PC-9 (cell line): ENCODE data around the gene USHBP1.

ENCODE experiments used
- EZH2 ChIP-seq: fragments of 200-600 bp; sonication (generic); IDR thresholded peaks from 2 replicates; pipeline ENCODE4 v1.8.0; 2017; ENCODE audit warnings: antibody characterized with exemption, low read depth
- TF ChIP-seq, protein P1 (sequence below): fragments of 200-600 bp; sonication (generic); conservative IDR thresholded peaks from 2 replicates; pipeline ENCODE4 v1.6.1; 2017; ENCODE audit warnings: mixed run types, antibody characterized with exemption, mild to moderate bottlenecking, moderate library complexity

GRCh38 chr19:17220207-17220758 is 44.3 kb downstream of the USHBP1 start:
- TF ChIP-seq, protein P1, sequence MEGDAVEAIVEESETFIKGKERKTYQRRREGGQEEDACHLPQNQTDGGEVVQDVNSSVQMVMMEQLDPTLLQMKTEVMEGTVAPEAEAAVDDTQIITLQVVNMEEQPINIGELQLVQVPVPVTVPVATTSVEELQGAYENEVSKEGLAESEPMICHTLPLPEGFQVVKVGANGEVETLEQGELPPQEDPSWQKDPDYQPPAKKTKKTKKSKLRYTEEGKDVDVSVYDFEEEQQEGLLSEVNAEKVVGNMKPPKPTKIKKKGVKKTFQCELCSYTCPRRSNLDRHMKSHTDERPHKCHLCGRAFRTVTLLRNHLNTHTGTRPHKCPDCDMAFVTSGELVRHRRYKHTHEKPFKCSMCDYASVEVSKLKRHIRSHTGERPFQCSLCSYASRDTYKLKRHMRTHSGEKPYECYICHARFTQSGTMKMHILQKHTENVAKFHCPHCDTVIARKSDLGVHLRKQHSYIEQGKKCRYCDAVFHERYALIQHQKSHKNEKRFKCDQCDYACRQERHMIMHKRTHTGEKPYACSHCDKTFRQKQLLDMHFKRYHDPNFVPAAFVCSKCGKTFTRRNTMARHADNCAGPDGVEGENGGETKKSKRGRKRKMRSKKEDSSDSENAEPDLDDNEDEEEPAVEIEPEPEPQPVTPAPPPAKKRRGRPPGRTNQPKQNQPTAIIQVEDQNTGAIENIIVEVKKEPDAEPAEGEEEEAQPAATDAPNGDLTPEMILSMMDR: no peak
- TF ChIP-seq EZH2: no peak
